GM21515 (cell line): ENCODE results near the gene CISH.

Experiments used
- ATAC-seq: cut with Tn5 transposase; IDR thresholded peaks from one replicate; pipeline ENCODE4 v1.9.1; 2021; ENCODE audit not compliant: unreplicated experiment

The CISH gene

GRCh38 chr3:50599716-50600118 lies 11.9 kb downstream of the CISH start:
- no peak for ATAC-seq

- ATAC-seq = no peak
Observed at GRCh38 chr3:50599115-50599715, 12.4 kb downstream of the CISH start.

GRCh38 chr3:50594253-50594785 lies 17.3 kb downstream of the CISH start:
- no peak for ATAC-seq

GRCh38 chr3:50592568-50592967 lies 19.0 kb downstream of the CISH start:
- ATAC-seq = no peak

- ATAC-seq = no peak
Observed at GRCh38 chr3:50591196-50591741, 20.3 kb downstream of the CISH start.

- no peak for ATAC-seq
Observed at GRCh38 chr3:50588759-50589433, 22.7 kb downstream of the CISH start.

- ATAC-seq = no peak
Observed at GRCh38 chr3:50587806-50588758, 23.5 kb downstream of the CISH start.

- ATAC-seq = no peak
Observed at GRCh38 chr3:50587373-50587772, 24.2 kb downstream of the CISH start.

GRCh38 chr3:50586763-50587070 lies 24.9 kb downstream of the CISH start:
- no peak for ATAC-seq

GRCh38 chr3:50585919-50586762 lies 25.4 kb downstream of the CISH start:
- ATAC-seq = no peak

- no peak for ATAC-seq
Observed at GRCh38 chr3:50584391-50584790, 27.2 kb downstream of the CISH start.

GRCh38 chr3:50583897-50584296 lies 27.7 kb downstream of the CISH start:
- ATAC-seq = no peak

GRCh38 chr3:50582083-50582482 lies 29.5 kb downstream of the CISH start:
- no peak for ATAC-seq

GRCh38 chr3:50581459-50581842 lies 30.1 kb downstream of the CISH start:
- no peak for ATAC-seq

GRCh38 chr3:50580683-50581458 lies 30.7 kb downstream of the CISH start:
- ATAC-seq = no peak

GRCh38 chr3:50577348-50577747 lies 34.2 kb downstream of the CISH start:
- ATAC-seq = no peak

GRCh38 chr3:50575372-50575771 lies 36.2 kb downstream of the CISH start:
- ATAC-seq = no peak

GRCh38 chr3:50574444-50574831 lies 37.1 kb downstream of the CISH start:
- ATAC-seq = no peak

GRCh38 chr3:50573566-50574443 lies 37.8 kb downstream of the CISH start:
- ATAC-seq = no peak
